Transverse colon (tissue), 4 donors: ENCODE data around the gene EFEMP2. TPM values are rescaled to one million over a fixed set of nuclear protein-coding genes. Genes with fewer than 3 reads are reported as not detected.
A peak's percentile ranks its signal among the peaks of the same experiment; 100 is the strongest.

Experiments used
- DNase-seq: peaks from one replicate; pipeline ENCODE4 v3.0.0-alpha.2; 2019
- H3K27ac ChIP-seq, 4 donors: fragments of 200-600 bp; sonication (generic); 2 replicates each; pipeline ENCODE4 v1.5.1; 2016 to 2018; ENCODE audit warnings: inconsistent platforms in 4 of 4
- H3K27me3 ChIP-seq: fragments of 200-600 bp; sonication (generic); 2 replicates; pipeline ENCODE4 v1.5.1; 2017; ENCODE audit warnings: inconsistent platforms
- H3K36me3 ChIP-seq, 4 donors: fragments of 200-600 bp; sonication (generic); 2 replicates each; pipeline ENCODE4 v1.5.1; 2017 to 2019; ENCODE audit warnings: inconsistent platforms in 4 of 4
- H3K4me1 ChIP-seq, 4 donors: fragments of 200-600 bp; sonication (generic); 2 replicates each; pipeline ENCODE4 v1.5.1; 2017 to 2020; ENCODE audit warnings: inconsistent platforms in 4 of 4
- H3K4me3 ChIP-seq, 4 donors: fragments of 200-600 bp; sonication (generic); 1 replicate in 1 of 4; 2 replicates in 3 of 4; pipeline versions ENCODE4 v1.5.1 to v1.6.1; 2017 to 2019; ENCODE audit warnings: inconsistent platforms in 4 of 4
- H3K9me3 ChIP-seq, 2 donors: fragments of 200-600 bp; sonication (generic); 2 replicates each; pipeline ENCODE4 v1.5.1; 2017 to 2019; ENCODE audit warnings: inconsistent platforms in 2 of 2
- EP300 ChIP-seq: sonication (generic); formaldehyde crosslinking; IDR thresholded peaks from one replicate; pipeline ENCODE4 v1.6.1; 2017; ENCODE audit warnings: antibody characterized with exemption, low read depth
- POLR2A ChIP-seq: fragments of 450-650 bp; IDR thresholded peaks from one replicate; pipeline ENCODE4 v1.6.1; 2016; ENCODE audit warnings: antibody characterized with exemption, mild to moderate bottlenecking, moderate library complexity
- POLR2AphosphoS5 ChIP-seq, 3 donors: sonication (generic); formaldehyde crosslinking; IDR thresholded peaks; one replicate each; pipeline ENCODE4 v1.6.1; 2016; ENCODE audit warnings: antibody characterized with exemption in 3 of 3
- WGBS, 2 donors: methylation state at CpG; one replicate each; pipeline ENCODE4 v1.1.5; 2018; ENCODE audit warnings: low coverage in 1 of 2; 5-methylcytosine and 5-hydroxymethylcytosine counted together
- in situ Hi-C, 4 donors: fragments of 200-750 bp; cut with MboI; loops; one replicate each; pipeline versions ENCODE4 v1.15.0 to v1.15.1; 2017; ENCODE audit warnings: low sequenced_read_pairs in 3 of 4, low pct_ligation_motif_present in 1 of 4, low pct_unique_long_range_greater_than_20kb in 1 of 4
- intact Hi-C: fragments of 100-400 bp; cut with DNase I; formaldehyde crosslinking; loops from one replicate; pipeline ENCODE4 v1.15.1; 2023; ENCODE audit warnings: low total_unique reads
- total RNA-seq, 4 donors: library from RNA; depleted of rRNA; stranded (reverse); fragments of >200 nt; gene quantifications; one replicate each; pipeline ENCODE4 v1.1.0, GENCODE V29; 2016
- TF ChIP-seq, protein P1 (sequence below), 5 experiments: fragments of 200-600 bp in 3 of 5; fragments of 450-650 bp in 2 of 5; sonication (generic) in 3 of 5; IDR thresholded peaks; 1 replicate in 2 of 5; 2 replicates in 3 of 5; pipeline ENCODE4 v1.5.1; 2016 to 2017; ENCODE audit warnings: antibody characterized with exemption in 5 of 5, inconsistent platforms in 3 of 5, mild to moderate bottlenecking in 2 of 5, moderate library complexity in 1 of 5

Gene EFEMP2
- total RNA-seq, 4 donors from 2014 or later: 15.2 to 34.4 (median 25.1) TPM

DNA sequence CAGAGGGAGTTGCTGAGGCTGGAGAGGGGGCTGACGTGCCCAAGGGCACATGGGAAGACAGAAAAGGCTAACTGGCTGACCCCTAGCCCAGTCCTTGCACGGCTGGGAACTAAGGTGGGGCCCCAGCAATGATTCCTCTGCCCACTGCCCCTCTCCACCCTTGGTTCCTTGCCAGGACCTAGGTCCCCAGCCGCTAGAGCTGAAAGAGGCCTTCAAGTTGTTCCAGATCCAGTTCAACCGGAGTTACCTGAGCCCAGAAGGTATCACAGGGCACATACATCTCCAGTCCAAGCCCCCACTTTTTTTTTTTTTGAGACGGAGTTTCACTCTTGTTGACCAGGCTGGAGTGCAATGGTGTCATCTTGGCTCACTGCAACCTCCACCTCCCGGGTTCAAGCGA, 7.4 kb upstream of the EFEMP2 start:
- no peak overlapping the region for H3K27ac ChIP-seq
- H3K27me3 ChIP-seq: no peaks in the 10 kb centered on the region
- DNase-seq: no peak
- peaks cover 0 to 7% (median 3%) of the 10 kb centered on the region in 4 donors for H3K4me1 ChIP-seq
- H3K4me3 ChIP-seq: no peak overlapping the region
- WGBS, 2 donors: 71% methylated on average over 7 of the region's 7 CpGs; no CpG with 5 or more reads in 1 of the 2 donors
- H3K9me3 ChIP-seq: no peaks in the 10 kb centered on the region
- intact Hi-C loops (loop anchor here (5.0 kb wide), 1 partner anchor 112 kb away; no protein-coding TSS in a partner anchor), in situ Hi-C loops (loop anchor here in 3 of 4 donors (10.0 to 25.0 kb wide), 2 partner anchors 105 to 107 kb away; no protein-coding TSS in a partner anchor)
- H3K36me3 ChIP-seq: peaks cover 0 to 5% (median 0%) of the 10 kb centered on the region in 4 donors
- no peak for TF ChIP-seq POLR2AphosphoS5 (IDR thresholded peaks at IDR 0.05)
- TF ChIP-seq POLR2A: no peak
- TF ChIP-seq, protein P1, sequence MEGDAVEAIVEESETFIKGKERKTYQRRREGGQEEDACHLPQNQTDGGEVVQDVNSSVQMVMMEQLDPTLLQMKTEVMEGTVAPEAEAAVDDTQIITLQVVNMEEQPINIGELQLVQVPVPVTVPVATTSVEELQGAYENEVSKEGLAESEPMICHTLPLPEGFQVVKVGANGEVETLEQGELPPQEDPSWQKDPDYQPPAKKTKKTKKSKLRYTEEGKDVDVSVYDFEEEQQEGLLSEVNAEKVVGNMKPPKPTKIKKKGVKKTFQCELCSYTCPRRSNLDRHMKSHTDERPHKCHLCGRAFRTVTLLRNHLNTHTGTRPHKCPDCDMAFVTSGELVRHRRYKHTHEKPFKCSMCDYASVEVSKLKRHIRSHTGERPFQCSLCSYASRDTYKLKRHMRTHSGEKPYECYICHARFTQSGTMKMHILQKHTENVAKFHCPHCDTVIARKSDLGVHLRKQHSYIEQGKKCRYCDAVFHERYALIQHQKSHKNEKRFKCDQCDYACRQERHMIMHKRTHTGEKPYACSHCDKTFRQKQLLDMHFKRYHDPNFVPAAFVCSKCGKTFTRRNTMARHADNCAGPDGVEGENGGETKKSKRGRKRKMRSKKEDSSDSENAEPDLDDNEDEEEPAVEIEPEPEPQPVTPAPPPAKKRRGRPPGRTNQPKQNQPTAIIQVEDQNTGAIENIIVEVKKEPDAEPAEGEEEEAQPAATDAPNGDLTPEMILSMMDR (IDR thresholded peaks at IDR 0.05): no peak
- TF ChIP-seq EP300: no peak

DNA sequence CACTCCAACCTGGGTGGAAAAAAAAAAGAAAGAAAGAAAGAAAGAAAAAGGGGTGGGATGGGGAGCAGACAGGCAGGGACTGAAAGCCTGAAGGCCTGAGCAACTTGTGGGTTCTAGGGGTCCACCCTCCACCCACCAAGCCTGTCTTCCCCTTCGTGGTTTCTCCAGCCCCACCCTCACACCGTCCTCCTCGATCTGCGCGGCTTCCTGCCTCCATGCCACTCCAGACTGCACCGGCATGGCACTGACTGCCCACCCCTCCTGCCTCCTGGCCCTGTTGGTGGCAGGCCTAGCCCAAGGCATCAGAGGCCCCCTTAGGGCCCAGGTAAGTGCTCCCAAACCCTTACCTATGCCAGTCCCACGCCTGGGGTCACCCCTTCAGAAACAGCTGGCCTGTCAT, 7.0 kb upstream of the EFEMP2 start, which contains the start of gene CTSW:
Gene CTSW (plus strand): TSS at position 221 of the 400 bp plus-strand sequence. CDS start 18 bp downstream, at position 239.
- Histone ChIP-seq H3K27me3 (no peaks in the 10 kb centered on the region), H3K27ac (no peak within 1 kb of the TSS), H3K4me3 (no peak within 1 kb of the TSS), H3K36me3 (peaks cover 0 to 5% (median 0%) of the 10 kb centered on the region in 4 donors), H3K9me3 (no peaks in the 10 kb centered on the region), H3K4me1 (peaks cover 0 to 3% (median 0%) of the 10 kb centered on the region in 4 donors)
- TF ChIP-seq POLR2A (no peak), EP300 (no peak), POLR2AphosphoS5 (IDR thresholded peaks at IDR 0.05) (no peak)
- TF ChIP-seq, protein P1 (IDR thresholded peaks at IDR 0.05): no peak
- DNase-seq: no peak
- intact Hi-C loops (loop anchor here (5.0 kb wide), 1 partner anchor 113 kb away; no protein-coding TSS in a partner anchor), in situ Hi-C loops (loop anchor here (10.0 to 25.0 kb wide), 3 partner anchors 105 to 115 kb away; no protein-coding TSS in a partner anchor)
- 67% methylated on average over 7 of the region's 7 CpGs; no CpG with 5 or more reads in 1 of the 2 donors for WGBS, 2 donors

DNA sequence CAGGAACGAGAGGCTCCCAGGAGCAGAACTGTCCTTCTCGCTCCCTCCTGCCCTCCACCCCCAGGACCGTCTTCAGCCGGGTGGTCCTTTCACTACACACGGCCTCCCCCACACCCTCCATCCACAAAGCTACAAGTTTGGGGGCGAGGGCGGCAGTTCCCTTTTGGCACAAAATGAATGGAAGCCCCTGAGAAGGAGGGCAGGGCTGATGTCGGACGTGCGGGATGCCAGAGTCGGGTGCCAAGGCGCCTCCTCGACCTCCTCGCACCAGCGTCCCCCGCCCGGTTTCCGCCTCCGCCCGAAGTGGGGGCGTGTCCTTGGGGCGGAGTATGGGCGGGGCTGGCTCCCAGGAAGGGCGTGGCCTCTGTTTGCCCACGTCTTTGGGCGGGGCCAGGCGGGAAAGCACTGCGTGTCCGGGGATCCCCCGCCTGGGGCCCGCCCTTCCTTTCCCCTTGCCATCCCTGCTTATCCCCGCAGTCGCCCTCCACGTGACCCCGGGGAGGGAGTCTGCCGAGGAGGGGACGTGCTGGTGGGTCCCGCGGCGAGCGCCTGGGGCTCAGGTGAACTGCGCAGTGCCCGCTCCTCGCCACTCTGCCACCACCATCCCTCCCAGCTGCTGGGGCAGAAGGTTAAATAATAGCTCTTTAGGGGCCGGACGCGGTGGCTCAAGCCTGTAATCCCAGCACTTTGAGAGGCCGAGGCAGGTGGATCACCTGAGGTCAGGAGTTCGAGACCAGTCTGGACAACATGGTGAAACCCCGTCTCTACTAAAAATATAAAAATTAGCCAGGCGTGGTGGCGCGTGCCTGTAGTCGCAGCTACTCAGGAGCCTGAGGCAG, 937 bp upstream of the EFEMP2 start:
- Histone ChIP-seq H3K27ac (peak overlapping the region; percentile 88 to 92 (median 90)), H3K4me1 (peaks cover 9 to 37% (median 20%) of the 10 kb centered on the region in 4 donors), H3K4me3 (peak overlapping the region; percentile 36 to 63 (median 50)), H3K27me3 (no peaks in the 10 kb centered on the region), H3K36me3 (no peaks in the 10 kb centered on the region), H3K9me3 (no peaks in the 10 kb centered on the region)
- TF ChIP-seq EP300 (peak; percentile 40), POLR2AphosphoS5 (IDR thresholded peaks at IDR 0.05) (peak; percentile 96 to 97 (median 97)), POLR2A (peak; percentile 81)
- TF ChIP-seq, protein P1 (IDR thresholded peaks at IDR 0.05): no peak
- 0 to 7% methylated on average over 1 to 45 of the region's 54 CpGs for WGBS, 2 donors
- in situ Hi-C loops (loop anchor here in 1 of 4 donors (10.0 kb wide), 1 partner anchor 121 kb away; no protein-coding TSS in a partner anchor), intact Hi-C loops (loop anchor here (2.0 kb wide), 1 partner anchor 15 kb away; the partner anchor contains the start of gene CFL1)
- peak; percentile 97 for DNase-seq
